Activated T-cell treated with anti-CD3 and anti-CD28 coated beads, Interleukin-2, amount 50 U/mL, for 1 hour (primary cell): ENCODE data around the gene USP16.

ENCODE experiments used
- DNase-seq: peaks from one replicate; pipeline ENCODE4 v3.0.0-alpha.2; 2020

The USP16 gene

GRCh38 chr21:29084372-29084771 lies 59.9 kb downstream of the USP16 start:
- no peak for DNase-seq

GRCh38 chr21:29085106-29085752 lies 60.8 kb downstream of the USP16 start:
- no peak for DNase-seq

GRCh38 chr21:29091033-29091432 lies 66.6 kb downstream of the USP16 start:
- DNase-seq, result no peak

- DNase-seq, result no peak
These were observed 67.9 kb downstream of the USP16 start for GRCh38 chr21:29092102-29092959.

- DNase-seq, result no peak
These were observed 71.9 kb downstream of the USP16 start for GRCh38 chr21:29096218-29097015.

- no peak for DNase-seq
These were observed 73.7 kb downstream of the USP16 start for GRCh38 chr21:29098156-29098555.

- no peak for DNase-seq
These were observed 78.4 kb downstream of the USP16 start for GRCh38 chr21:29102791-29103257.
